DMS79 (cell line): Measurements from ENCODE around the gene MRAS.

Experiments used
- DNase-seq: peaks from one replicate; lab custom pipeline; 2025; lab: John Stamatoyannopoulos, UW

MRAS gene

DNA sequence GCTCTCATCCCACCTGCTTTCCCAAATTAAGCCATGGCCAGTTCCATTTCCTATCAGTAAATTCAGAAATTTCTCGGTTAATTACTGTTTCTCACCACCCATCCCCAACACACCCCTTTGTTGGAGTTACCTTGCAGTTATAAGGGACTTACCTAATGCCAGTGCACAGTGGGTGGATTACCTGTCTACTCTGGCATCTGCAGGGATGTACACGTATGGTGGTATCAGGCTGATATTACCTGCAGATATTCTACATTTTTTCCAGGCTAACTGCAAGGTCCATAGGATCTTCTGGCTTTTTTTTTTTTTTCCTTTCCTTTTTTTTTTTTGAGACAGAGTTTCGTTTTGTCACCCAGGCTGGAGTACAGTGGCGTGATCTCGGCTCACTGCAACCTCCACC lies 7.9 kb upstream of the MRAS start:
- no peak for DNase-seq

DNA sequence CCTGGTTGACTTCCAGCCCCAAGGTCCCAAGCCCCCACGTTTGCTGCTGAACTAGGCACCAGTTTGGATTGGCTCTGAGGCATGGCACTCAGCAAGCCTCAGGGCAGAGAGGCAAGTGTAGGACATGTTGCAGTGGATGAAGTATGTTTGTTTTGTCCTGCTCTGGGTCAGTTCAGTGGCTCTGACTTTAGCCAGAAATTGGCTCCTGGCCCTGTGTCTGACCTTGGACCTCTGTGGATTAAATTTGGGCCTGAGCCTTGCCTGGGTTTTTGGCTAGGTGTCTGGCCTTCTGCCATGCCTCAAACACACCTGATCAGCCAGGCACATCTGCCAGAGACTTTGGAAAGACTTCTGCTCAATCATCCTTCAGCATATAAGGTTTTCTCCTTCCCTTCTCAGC lies 3.6 kb upstream of the MRAS start:
- DNase-seq, result no peak

DNA sequence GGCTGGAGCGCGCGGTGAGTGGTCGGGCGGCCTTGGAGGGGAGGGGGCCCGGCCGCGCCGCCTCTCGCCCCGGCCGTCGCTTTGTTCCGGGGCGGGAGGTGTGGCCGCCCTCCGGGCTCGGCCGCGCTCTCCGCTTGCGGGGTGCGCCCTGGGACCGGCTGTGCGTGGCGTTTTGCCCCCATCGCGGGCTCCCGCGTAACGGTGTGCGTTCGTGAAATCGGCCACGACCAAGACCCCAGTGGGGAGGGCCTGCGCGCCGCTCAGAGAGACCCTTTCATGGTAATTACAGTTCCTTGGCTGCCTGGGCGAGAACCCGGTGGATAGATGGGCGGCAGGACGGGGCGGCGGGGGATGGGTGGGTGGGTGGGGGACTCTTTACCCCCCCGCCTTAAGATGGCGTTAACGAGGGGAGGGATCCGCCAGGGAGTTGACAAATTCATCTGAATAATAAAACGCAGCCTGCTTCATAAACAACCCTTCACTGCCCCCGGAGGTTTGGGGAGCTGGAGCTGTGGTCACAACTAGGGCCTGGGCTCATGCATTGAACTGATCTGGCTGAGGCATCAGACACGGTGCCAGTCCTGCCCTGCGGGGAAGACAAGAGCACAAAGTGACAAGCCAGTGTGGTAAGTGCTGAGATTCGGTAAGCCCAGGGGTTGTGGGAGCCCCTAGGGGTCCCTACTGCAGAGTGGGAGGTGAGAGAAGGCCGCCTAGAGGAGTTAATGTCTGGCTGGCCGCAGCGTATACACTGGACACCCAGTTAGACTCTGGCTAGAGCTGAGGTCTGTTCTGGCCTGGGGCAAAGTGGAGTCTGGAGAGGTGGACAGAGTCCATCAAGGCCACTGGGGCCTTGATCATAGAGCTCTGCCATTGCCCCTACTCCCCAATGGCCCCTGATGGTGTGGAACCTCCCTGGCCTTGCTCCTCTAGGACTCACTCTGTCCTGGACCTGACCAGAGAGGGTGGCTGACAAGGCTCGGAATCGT lies 668 bp downstream of the MRAS start:
- DNase-seq, result no peak

DNA sequence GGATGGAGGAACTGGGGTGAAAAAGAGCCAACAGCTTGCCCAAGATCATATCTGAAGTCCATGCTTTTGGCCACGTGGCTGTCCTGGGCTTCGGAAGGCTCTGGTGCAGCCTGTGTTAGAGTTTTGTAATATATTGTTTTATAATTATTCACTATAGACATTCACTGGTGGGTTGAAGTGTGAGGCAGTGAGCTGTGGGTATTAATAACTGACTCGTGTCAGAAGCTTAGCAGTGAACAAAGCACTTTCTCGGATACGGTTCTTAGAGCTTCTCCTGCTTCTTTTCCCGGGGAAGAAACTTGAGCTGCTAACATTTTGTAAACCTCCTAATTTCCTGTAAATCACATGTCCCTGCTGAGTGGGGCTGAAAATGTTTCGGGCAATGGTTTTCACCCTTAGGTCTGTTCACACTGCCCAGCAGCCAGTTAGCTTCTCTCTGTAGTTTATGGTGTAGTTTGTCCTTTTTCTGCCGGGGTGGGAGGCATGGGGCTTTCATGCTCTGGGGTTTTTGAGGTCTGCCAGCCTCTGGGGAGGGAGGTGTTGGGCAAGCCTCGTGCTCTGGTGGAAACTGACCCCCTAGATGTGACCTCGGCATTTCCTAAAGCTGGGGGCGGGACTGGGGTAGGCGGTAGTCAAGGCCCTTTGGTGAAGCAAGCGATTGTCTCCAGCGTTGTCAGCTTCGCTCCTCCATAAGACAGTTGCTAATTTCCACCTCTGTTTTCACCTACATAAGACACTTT lies 1.7 kb downstream of the MRAS start:
- DNase-seq, result no peak

DNA sequence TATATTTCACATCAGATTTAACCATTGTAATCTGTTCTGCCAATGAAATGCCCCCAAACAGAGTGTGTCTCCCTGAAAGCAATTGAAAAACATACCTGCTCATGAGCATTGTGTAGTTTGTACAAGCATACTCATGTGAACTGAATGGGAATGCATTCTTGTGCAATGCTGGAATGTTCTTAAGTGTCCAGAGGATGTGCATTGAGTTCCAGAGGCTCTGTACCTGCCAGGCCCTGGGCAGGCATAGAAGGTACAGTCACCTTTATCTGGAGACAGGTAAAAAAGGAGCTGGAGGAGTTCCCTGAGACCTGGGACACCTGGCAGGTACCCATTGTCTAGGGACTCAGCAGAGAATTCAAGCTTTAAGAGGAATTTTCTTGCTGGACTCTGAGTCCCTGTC lies 2.8 kb downstream of the MRAS start:
- no peak for DNase-seq

DNA sequence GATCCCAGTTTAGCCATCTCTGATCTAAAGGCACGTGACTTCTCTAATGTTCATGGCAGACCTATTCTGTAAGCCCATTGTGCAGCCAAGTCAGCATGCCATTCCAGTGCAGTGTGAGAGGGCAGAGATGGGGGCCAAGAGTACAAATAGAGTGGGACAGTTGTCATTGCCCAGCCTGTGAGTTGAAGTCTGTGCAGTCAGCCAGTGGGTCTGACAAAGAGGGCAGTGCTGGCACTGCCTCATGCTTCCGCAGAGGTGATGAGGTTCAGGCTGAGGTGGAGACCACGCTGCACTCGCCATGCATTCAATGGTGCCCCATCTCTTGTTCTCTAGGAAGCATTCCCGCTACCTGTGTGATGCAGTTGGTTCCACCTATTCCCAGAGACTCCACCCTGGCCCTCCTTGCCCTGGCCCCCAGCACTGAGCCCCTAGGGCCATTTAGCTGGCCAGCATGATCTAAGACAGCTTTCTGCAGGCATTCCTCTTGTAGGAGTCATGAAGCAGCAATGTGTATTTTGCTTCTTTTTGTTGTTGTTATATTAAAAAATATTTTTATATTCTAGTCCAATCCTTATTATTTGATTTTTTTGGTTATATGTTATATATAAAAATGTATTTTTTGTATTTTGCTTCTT lies 3.7 kb downstream of the MRAS start:
- no peak for DNase-seq

DNA sequence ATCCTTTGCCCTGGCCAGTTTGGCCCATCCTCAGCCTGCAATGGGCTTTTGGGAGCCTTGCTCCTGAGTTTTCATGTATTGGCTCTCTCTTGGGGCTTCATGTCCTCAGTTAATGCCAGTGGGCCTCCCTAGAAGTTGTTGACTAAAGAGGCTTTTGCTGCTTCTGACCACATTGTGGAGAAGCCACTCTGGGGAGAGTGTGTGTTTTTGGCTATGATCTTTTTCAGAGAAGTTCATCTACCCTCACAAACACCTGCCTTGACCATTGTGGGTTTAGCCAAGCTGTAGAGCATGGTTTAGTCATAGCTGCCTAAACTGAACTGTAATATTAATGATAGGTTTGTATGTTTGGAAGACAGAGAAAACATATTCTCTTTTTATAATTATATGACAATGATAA lies 6.0 kb downstream of the MRAS start:
- no peak for DNase-seq

DNA sequence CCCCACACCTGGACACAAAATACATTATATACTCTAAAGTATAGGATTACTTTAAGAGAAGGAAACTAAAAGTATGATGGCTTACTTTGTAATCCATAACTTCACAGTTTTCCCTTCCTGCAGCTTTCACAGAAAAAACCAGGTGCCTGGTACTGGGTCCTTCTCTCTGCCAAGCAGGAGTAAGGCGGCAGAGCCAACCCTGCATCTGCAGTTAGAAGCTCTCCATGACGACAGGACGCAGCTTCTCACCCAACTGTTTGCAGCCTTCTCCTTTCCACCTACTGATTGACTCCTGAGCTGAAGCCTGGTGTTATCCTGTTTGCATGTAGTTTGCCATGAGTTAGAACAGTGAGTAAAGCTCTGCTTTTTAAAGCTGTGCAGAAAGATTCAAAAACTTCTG lies 6.7 kb downstream of the MRAS start:
- DNase-seq, result no peak

DNA sequence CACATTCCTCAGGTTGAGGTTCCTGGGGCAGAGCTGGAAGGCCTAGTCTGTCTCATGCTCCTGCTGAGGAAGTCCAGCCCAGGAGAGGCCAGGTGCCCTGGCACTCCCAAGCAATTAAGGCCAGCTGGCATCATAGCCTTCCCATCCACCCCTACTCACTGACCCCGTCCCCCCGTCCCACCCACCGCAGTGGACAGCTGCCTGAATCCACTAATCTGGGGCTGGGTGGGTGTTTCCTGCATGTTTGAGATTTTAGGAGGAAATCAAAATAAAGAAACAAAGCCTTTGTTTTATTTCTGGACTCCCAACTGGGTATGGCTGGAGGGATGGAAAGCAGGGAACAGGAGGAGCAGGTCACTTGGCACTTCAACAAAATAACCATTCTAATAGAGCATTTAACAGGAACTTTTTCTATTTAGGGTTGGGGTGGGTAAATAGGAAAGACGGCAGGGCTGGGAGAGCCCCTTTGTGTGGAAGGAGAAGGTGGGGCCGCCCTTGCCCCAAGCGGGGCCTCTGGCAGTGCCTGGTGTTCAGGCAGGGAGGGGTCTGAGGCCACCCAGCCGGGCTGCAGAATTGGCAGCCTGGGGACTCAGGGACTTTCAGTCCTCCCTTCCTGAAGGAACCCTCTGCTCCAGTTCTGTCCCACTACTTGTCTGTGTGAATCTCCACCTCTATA lies 8.5 kb downstream of the MRAS start:
- DNase-seq, result no peak

DNA sequence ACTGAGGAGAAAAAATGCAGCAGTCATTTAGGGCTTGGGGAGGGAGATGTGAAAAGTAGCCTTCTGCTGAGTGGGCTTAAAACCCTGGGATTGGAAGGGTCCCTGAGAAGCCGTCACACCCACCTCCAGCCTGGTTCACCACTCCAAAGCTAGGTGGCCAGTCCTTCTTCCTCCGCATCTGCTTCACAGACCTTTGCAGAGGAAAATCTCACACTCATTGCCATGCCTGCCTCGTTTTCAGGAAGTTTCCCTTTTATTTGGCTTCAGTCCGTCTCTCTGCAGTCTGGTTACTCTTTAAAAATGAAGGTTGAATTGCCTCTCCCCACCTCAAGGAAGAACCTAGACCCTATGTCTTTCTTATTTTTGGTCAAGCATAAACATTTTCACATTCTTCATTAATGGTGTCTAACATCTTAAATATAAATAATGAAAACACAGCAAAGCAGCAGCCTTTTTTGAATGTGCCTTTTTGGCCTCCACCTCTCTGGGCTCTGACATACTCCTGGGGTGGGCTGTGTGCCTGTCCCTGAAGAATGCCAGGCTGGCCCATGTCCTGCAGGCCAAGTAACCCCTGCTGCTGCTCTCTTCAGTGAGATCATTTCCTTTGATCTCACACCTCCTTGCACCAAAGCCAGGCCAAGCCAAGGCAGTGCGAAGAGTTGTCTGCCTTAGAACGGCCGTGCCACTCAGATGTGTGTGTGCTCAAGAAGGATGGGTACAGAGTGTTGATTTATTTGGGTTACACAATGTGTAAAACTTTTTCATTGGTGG lies 11.0 kb downstream of the MRAS start:
- DNase-seq, result no peak

DNA sequence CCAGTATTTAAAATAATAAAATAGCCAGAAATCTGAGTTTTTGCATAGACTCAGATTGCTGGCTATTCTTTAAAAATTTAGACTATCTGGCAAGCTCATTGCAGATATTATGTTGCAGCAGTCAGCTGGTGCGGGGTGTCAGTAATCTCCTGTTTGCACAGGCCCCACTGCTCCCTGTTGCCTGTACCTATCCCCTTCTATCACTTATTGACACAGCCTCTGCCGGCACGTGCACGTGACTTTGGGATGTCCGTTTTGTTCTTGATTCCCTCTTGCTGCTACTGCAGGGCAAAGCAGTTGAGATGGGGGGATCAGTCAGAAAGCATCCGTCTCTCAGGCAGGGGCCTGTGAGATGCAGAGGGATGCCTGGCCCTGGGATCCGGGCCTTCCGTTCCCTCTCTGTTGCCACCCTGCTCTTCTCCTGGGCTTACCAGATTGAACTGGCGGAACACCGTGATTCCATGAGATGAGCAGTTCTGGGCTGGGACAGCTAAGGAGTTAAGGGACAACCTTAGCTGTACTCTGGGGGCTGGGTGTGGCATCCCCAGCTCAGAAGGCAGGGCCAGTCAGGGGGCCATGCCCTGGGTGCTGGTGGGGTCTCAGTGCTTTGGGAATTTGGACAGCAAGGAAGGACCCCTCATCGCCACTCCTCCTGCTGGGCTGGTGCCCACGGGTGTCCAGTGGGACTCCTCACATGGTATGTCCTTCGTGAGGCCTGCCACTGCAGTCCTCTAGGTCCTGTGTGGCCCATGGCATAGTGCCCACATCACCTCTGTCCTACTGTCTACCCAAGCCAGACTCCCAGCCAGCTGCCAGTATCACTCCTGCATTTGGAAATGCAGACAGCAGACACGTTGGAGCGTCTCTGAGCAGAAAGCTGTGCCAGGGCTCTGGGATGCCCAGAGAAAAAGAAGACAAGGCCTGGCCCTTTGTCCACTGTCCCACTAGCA lies 11.8 kb downstream of the MRAS start:
- no peak for DNase-seq

DNA sequence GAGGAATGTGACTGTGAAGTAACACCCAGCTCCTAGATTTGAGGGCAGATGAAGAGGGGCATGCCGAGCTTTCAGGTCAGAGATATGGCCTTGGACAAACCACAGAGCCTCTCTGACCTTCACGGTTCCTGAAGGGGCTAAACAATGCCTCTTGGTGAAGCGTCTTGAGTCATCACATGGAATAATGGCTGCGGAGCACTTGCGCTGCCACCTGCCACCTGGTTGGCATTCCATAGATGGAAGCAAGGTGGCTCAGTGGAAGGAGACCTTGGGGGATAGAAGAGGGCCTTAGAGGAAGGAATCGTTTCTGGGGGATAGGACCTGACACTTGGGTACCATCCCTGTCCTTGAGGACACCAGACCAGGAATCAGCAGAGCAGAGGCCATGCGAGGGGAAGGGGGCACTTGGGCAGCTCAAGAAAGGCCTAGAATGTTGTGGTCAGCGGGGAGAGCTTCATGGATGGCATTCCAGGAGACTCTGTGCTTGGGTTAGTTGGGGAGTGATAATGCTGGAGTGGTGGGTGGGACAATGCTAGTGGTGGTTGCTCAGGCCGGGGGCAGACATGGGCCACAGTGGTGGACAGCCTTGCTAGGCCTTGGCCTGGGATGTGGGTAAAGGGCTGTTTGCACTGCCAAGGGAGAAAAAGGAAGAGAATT lies 12.6 kb downstream of the MRAS start:
- no peak for DNase-seq

DNA sequence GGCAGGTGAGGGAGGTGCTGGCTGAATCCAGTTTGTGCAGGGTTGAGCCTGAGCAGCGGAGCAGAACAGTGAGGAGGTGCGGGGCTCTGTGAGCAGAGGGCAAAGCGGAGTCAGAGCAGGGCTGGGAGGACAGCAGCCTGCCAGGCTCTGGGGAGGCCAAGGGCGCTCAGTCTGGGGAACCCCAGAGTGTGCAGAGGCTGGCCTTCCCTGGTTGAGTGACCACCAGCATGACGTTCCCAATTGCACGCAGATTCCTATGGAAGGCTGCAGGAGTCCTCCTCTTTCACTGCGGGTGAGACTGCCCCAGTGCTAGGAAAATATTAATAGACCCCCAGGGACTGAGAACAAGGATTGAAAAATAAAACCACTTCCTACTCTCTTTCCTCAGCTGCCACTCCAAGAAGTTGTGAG lies 13.2 kb downstream of the MRAS start:
- DNase-seq, result no peak

DNA sequence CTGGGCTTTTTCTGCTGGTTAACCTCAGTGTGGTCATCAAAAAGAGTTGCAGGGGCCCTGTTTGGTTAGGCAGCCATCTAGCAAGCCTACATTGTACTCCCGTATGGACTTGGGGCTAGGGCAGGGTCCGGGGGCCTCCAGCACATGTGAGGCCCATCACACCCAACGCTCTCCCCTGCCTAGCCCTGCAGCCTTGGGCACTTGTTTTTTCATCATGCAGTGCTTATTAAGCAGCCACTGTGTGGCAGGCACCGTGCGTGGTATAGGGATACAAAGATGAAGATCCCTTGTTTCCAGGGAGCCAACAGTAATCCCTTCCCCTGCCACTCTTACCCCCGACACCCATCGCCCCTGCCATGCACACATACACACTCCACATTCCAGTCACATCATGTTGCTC lies 14.2 kb downstream of the MRAS start:
- no peak for DNase-seq

DNA sequence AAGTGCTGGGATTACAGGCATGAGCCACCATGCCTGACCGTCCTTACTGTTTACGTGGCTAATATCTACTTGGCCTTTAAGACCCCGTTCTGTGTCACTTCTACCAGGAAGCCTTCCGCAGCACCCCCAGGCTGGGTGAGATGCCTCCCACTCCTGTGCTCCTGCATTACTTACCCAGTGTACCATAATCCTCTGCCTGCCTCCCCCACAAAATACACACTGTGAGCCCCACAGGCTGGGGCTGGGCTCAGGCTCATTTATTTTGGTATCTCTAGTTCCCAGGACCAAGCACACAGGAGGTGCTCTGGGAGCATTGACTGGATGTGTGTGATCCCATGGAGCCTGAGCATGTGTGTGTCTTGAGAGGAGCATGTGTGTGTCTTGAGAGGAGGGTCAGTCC lies 14.9 kb downstream of the MRAS start:
- DNase-seq, result no peak

DNA sequence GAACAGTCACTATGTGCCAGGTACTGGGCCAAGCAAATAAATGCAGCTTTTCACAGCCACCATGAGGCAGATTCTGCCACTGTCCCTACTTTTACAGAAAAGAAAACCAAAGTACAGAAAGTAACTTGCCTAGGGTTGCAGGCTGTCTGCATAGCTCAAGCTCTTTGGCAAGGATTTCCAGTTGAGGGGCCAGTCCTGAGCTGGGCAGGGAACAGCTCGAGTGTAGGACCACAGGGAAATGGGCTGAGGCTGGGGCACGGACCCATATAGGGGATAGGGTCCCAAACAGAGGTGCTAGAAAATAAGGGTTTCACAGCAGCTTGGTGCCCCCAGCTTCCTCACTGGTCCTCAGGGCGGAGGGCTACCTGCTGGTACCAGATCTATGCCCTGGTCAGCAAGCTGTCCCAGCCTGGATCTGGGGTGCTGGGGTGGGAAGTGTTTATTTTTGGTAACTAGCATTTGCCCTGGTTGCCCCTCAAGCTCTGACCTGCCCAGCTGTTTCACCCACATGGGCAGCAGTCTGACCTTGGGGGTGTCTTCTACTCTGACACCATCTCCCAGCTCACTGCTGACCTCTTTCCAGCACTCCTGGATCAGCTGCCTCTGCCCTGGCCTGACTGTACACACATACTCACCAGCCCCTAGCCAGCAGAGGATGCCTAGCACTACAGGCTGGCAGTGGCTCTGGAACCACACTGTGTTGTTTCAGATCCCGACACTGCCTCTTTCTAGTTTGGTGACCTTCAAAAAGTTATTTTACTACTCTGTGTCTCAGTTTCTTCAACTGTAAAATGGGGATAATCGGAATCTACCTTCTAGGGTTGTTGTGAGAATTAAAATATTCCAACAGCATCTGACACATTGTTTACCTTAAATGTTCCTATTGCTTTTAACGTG lies 16.2 kb downstream of the MRAS start:
- no peak for DNase-seq

DNA sequence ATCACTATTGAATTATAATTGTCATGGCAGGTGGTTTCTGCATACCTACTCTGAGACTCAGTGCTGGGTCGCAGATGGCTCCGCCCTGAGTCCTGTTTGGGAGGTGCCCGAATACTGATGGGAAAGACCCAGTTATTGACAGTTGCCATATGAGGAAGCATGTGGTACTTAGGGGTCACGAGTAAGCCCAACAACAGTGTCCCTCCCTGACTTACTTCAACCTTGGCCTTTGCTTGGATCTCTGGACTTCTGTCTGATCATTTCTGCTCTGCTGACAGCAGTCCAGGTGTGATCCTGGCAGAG lies 16.8 kb downstream of the MRAS start:
- no peak for DNase-seq

DNA sequence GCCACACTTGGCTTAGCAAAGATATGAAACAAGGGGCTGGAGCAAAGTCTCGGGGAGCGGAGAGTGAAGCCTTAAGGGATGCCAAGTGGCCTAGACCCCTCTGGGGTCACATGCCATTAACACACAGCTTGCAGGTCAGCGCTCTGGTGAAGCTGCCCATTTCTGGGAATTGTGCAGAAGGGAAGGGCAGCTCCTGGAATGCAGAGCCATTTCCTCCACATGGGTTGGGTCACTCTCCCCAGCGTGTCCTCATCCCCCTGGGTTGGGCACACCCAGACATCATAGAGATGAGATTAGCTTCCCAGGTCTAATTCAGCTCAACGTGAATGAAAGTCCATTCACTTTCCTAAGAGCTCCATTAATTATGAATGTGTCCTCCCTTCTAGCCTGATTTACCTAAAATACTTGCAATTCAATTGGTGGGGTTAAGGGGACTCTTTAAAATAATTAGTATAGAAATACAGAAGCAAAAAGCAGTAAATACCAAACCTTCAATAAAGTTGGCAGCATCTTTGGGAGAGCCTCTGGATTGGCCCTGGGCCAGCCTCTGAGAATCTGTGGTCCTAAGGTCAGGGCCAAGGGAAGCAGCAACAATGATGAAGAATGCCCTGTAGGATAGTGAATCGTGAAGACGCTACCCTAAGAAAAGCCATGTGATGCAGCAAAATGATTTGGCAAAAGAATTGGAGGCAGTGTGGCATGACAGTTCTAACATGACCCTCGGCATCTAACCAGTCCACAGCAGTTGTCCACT lies 17.8 kb downstream of the MRAS start:
- no peak for DNase-seq
